ENCODE measurements around the gene MDFI.
A peak's percentile ranks its signal among the peaks of the same experiment; 100 is the strongest.

The MDFI gene

GRCh38 chr6:41689171-41690008 lies 51.1 kb downstream of the MDFI start:
- DNase-seq, result no peak

- no peak for DNase-seq
These were observed 52.5 kb downstream of the MDFI start for GRCh38 chr6:41690541-41691330.

GRCh38 chr6:41691426-41692079 lies 53.3 kb downstream of the MDFI start:
- DNase-seq, result peak in 1 of 4 experiments; percentile 2

GRCh38 chr6:41692080-41692675 lies 53.9 kb downstream of the MDFI start:
- peak in 1 of 4 experiments; percentile 1 for DNase-seq

GRCh38 chr6:41692730-41693129 lies 54.5 kb downstream of the MDFI start:
- DNase-seq, result peak in 1 of 4 experiments; percentile 1

GRCh38 chr6:41693281-41694240 lies 55.3 kb downstream of the MDFI start:
- peak in 1 of 4 experiments; percentile 7 for DNase-seq

GRCh38 chr6:41694815-41695526 lies 56.7 kb downstream of the MDFI start:
- DNase-seq, result peak; percentile 38 to 68 (median 64)

- DNase-seq, result no peak
These were observed 57.6 kb downstream of the MDFI start for GRCh38 chr6:41695825-41696224.

GRCh38 chr6:41696788-41697187 lies 58.5 kb downstream of the MDFI start:
- DNase-seq, result no peak

- no peak for DNase-seq
These were observed 59.9 kb downstream of the MDFI start for GRCh38 chr6:41697861-41698781.

GRCh38 chr6:41699063-41699462 lies 60.8 kb downstream of the MDFI start:
- DNase-seq, result no peak

- DNase-seq, result no peak
These were observed 62.4 kb downstream of the MDFI start for GRCh38 chr6:41700463-41701347.

- no peak for DNase-seq
These were observed 63.9 kb downstream of the MDFI start for GRCh38 chr6:41702089-41702745.

GRCh38 chr6:41702771-41703494 lies 64.7 kb downstream of the MDFI start:
- DNase-seq, result no peak
